ENCODE measurements around the gene MYL12A. TPM values are rescaled to one million over a fixed set of nuclear protein-coding genes. Genes with fewer than 3 reads are reported as not detected.
"Not testable (repeated sequence)": the region's sequence is repeated elsewhere in the genome, so short reads cannot be mapped to it uniquely, and the experiment has no call there.

The MYL12A gene
- total RNA-seq, 1 donor from 2014 or later: 1,520 TPM

GRCh38 chr18:3220868-3221267, 26.7 kb upstream of the MYL12A start:
- ATAC-seq (ENCODE audit: poor library complexity); DNase-seq; intact Hi-C loops (cut with DNase I): not testable (repeated sequence)

- no peak for ATAC-seq (ENCODE audit: poor library complexity)
- no peak for DNase-seq
- intact Hi-C loops (cut with DNase I): no loop called here
Observed at GRCh38 chr18:3221496-3221895, 26.1 kb upstream of the MYL12A start.

- DNase-seq (no peak), ATAC-seq (ENCODE audit: poor library complexity) (no peak)
- intact Hi-C loops (cut with DNase I): no loop called here
Observed at GRCh38 chr18:3223356-3223755, 24.2 kb upstream of the MYL12A start.

DNA sequence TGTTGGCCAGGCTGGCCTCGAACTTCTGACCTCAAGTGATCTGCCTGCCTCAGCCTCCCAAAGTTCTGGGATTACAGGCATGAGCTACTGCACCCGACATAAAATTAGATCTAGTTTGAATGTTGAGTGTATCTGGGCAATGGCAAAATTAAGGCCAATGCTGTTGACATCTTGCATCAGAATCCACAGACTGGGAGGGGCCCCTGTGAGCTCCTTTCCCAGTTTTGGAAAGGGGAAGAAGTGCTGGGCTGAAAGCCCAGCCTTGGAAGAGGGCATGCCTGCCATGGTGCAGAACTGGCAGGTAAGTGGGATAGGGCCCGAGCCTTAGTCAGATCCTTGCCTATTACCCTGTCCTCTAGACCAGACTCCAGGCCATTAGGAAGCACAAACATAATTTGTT, 23.4 kb upstream of the MYL12A start:
- ATAC-seq (ENCODE audit: poor library complexity) (peak; percentile 56), DNase-seq (peak; percentile 51)
- intact Hi-C loops (cut with DNase I): no loop called here

- ATAC-seq (ENCODE audit: poor library complexity): no peak
- no peak for DNase-seq
- intact Hi-C loops (cut with DNase I): no loop called here
Observed at GRCh38 chr18:3225588-3225987, 22.0 kb upstream of the MYL12A start.

GRCh38 chr18:3226048-3226447, 21.6 kb upstream of the MYL12A start:
- intact Hi-C loops (cut with DNase I): no loop called here
- no peak for DNase-seq
- peak; percentile 51 for ATAC-seq (ENCODE audit: poor library complexity)

- intact Hi-C loops (cut with DNase I): no loop called here
- no peak for ATAC-seq (ENCODE audit: poor library complexity)
Observed at GRCh38 chr18:3230401-3231334, 16.9 kb upstream of the MYL12A start.

GRCh38 chr18:3233004-3233403, 14.6 kb upstream of the MYL12A start:
- intact Hi-C loops (cut with DNase I): no loop called here
- DNase-seq (no peak), ATAC-seq (ENCODE audit: poor library complexity) (no peak)

More at GRCh38 chr18:3230401-3231334, 16.9 kb upstream of the MYL12A start:
- DNase-seq: no peak

- DNase-seq (no peak), ATAC-seq (ENCODE audit: poor library complexity) (no peak)
- intact Hi-C loops (cut with DNase I): no loop called here
Observed at GRCh38 chr18:3233433-3234168, 14.0 kb upstream of the MYL12A start.

- DNase-seq (no peak), ATAC-seq (ENCODE audit: poor library complexity) (no peak)
- intact Hi-C loops (cut with DNase I): no loop called here
Observed at GRCh38 chr18:3234457-3234856, 13.1 kb upstream of the MYL12A start.

DNA sequence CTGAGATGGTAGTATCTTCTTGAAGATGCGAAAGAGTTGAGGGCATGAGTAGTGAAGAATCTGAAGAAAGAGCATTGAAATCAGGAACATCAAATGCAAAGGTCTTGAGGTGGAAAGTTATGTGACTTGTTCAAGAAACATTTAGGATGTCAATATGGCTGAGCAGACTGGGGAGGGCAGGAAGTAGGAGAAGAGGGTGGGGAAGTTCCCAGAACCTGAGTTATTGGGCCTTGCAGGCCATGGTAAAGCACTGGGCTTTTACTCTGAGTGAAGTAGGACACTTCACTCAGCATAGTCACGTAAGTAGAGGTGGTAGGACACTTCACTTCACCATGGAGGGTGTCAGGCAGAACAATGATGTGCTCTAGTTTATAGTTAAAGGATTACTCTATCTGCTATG, 11.8 kb upstream of the MYL12A start:
- DNase-seq (no peak), ATAC-seq (ENCODE audit: poor library complexity) (no peak)
- intact Hi-C loops (cut with DNase I): no loop called here

GRCh38 chr18:3236470-3236869, 11.1 kb upstream of the MYL12A start:
- intact Hi-C loops (cut with DNase I): no loop called here
- DNase-seq: no peak
- peak; percentile 29 for ATAC-seq (ENCODE audit: poor library complexity)

DNA sequence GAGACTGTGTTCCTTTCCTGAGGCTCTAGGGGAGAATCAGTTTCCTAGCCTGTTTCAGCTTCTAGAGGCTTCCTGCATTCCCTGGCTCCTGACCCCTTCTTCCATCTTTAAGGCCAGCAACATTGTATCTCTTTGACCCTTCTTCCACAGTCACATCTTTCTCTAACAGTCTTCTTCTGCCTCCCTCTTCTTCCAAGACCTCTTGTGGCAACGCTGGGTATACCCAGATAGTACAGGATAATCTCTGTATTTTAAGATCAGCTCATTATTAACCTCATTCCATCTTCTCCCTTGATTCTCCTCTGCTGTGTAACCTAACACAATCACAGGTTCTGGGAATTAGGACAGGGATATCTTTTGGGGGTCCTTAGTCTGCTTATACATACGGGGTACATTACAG, 8.9 kb upstream of the MYL12A start:
- DNase-seq (no peak), ATAC-seq (ENCODE audit: poor library complexity) (no peak)
- intact Hi-C loops (cut with DNase I): no loop called here

DNA sequence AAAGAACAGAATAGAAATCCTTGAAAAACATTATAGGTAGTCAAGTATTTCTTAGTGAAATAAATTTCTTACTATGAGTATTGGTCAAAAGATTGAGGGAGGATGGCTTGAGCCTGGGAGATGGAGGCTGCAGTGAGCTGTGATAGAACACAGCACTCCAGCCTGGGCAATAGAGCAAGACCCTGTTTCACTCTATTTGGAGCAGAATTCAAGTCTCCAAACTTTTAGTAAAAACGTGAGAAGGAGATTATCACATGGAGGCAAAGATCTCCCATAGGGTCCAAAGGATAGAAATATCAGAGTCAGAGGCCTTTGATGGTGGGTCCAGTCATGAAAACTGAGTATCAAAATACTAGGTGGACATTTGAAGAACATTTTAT, 2.4 kb upstream of the MYL12A start:
- intact Hi-C loops (cut with DNase I): loop anchor here (5.0 to 10.0 kb wide), 3 partner anchors 58 to 310 kb away; no protein-coding TSS in a partner anchor
- DNase-seq: no peak
- ATAC-seq (ENCODE audit: poor library complexity): no peak

- intact Hi-C loops (cut with DNase I): loop anchor here (5.0 to 10.0 kb wide), 3 partner anchors 59 to 311 kb away; no protein-coding TSS in a partner anchor
- ATAC-seq (ENCODE audit: poor library complexity) (peak; percentile 81), DNase-seq (peak; percentile 93)
Observed at GRCh38 chr18:3245853-3246634, 1.6 kb upstream of the MYL12A start.

GRCh38 chr18:3246635-3247239, 864 bp upstream of the MYL12A start:
- intact Hi-C loops (cut with DNase I): loop anchor here (5.0 to 10.0 kb wide), 3 partner anchors 59 to 312 kb away; no protein-coding TSS in a partner anchor
- DNase-seq: peak; percentile 55
- ATAC-seq (ENCODE audit: poor library complexity): peak; percentile 16

- intact Hi-C loops (cut with DNase I): loop anchor here (5.0 to 10.0 kb wide), 3 partner anchors 61 to 313 kb away; no protein-coding TSS in a partner anchor
Observed at GRCh38 chr18:3248062-3248657, 559 bp downstream of the MYL12A start.

More at GRCh38 chr18:3248062-3248657, 559 bp downstream of the MYL12A start:
- DNase-seq (peak; percentile 48), ATAC-seq (ENCODE audit: poor library complexity) (no peak)

Data from Right ventricle myocardium superior (tissue), 1 donor.